ENCODE measurements around the gene UGCG. TPM values are rescaled to one million over a fixed set of nuclear protein-coding genes. Genes with fewer than 3 reads are reported as not detected.
A peak's percentile ranks its signal among the peaks of the same experiment; 100 is the strongest.

Gene UGCG
- total and polyA plus RNA-seq, 2 of the 4 experiments (the other 2 are of a cell fraction), result 84.2 to 104 TPM

DNA sequence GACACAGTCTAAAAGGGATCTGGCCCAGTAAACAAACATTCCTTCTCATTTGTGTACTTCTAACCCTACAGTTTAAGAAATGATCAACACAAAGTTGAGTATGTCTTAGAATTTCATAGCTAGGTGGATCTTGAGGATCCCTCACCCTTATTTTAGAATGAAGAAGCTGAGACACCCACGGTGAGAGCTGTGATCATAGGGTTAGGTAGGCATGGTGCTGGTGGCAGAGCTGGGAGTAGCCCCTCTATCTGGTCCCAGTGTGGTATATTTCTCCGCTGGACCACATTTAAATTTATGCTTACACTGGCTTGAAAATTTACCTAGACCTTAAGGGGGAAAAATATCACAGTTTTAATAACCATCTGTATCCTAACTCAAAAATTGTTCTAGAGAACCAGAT lies 39.8 kb downstream of the UGCG start:
- Histone ChIP-seq H4K91ac (ENCODE audit: insufficient read depth, low read depth, low read length) (no peak overlapping the region), H3K27ac (ENCODE audit: insufficient read depth, low read length) (no peak overlapping the region), H3K79me1 (ENCODE audit: low read depth in 1 of 2, low read length in 2 of 2) (peaks cover 31 to 58% of the 10 kb centered on the region in 2 experiments), H4K20me1 (ENCODE audit: insufficient read depth, low read length) (peaks cover 5% of the 10 kb centered on the region; the same call in 1 of the 2 replicates), H3K4ac (ENCODE audit: low read depth, low read length) (no peak overlapping the region), H2AFZ (replicated peaks; ENCODE audit: low read length, poor library complexity) (no peak overlapping the region), H3K4me3 (ENCODE audit: insufficient read depth, low read depth, low read length) (no peak overlapping the region), H3K9me1 (ENCODE audit: insufficient read depth, low read length) (peaks cover 16% of the 10 kb centered on the region), H3K23ac (ENCODE audit: low read depth, low read length) (no peak overlapping the region), H3K4me1 (ENCODE audit: control insufficient read depth, insufficient read depth, low read length) (peaks cover 2% of the 10 kb centered on the region; the same call in 1 of the 2 replicates), H3K18ac (ENCODE audit: low read depth, low read length) (no peak overlapping the region), H3K27me3 (ENCODE audit: control insufficient read depth, insufficient read depth, low read length) (no peaks in the 10 kb centered on the region), H4K5ac (ENCODE audit: low read depth, low read length) (no peak overlapping the region), H3K9me3 (ENCODE audit: control insufficient read depth, insufficient read depth, low read length) (no peaks in the 10 kb centered on the region), H2BK15ac (ENCODE audit: low read depth, low read length) (no peak overlapping the region), H2AK9ac (replicated peaks; ENCODE audit: low read depth, low read length, poor library complexity) (no peak overlapping the region), H2BK120ac (ENCODE audit: low read depth, low read length) (no peak overlapping the region), H3K36me3 (ENCODE audit: control insufficient read depth, insufficient read depth, low read length) (peaks cover 43% of the 10 kb centered on the region), H2BK20ac (ENCODE audit: low read depth, low read length) (no peak overlapping the region; the same call in 1 of the 2 replicates), H4K8ac (ENCODE audit: low read depth in 2 of 2, low read length in 2 of 2) (peak overlapping the region in 1 of 2 experiments; percentile 34; a peak in 1 of 4 replicates), H3K9ac (ENCODE audit: low read depth, low read length) (no peak overlapping the region), H2BK5ac (ENCODE audit: low read depth, low read length, poor library complexity, severe bottlenecking) (peak overlapping the region; percentile 67), H3K14ac (replicated peaks; ENCODE audit: low read depth, low read length) (0 out of 2 replicates have a peak overlapping the region, but pooled peaks have one; percentile 28), H2AK5ac (ENCODE audit: low read depth, low read length) (no peak overlapping the region), H3K56ac (ENCODE audit: extremely low read depth, insufficient read depth, low read length) (no peak overlapping the region), H3K4me2 (ENCODE audit: low read depth, low read length) (no peak overlapping the region)
- dilution Hi-C loops (cut with HindIII; ENCODE audit: low sequenced_read_pairs, unreplicated experiment) (no loop called here), in situ Hi-C loops (cut with MboI; ENCODE audit: low sequenced_read_pairs) (no loop called here), intact Hi-C loops (cut with micrococcal nuclease) (no loop called here)
- TF ChIP-seq BHLHE40 (IDR thresholded peaks at IDR 0.05; ENCODE audit: low read depth, low read length) (no peak), MAZ (IDR thresholded peaks at IDR 0.05; ENCODE audit: borderline replicate concordance, low read depth, low read length) (no peak), RAD21 (IDR thresholded peaks at IDR 0.05; ENCODE audit: low read length) (no peak), SMC3 (IDR thresholded peaks at IDR 0.05; ENCODE audit: low read depth, low read length) (no peak), FOS (IDR thresholded peaks at IDR 0.05; ENCODE audit: low read depth, low read length) (no peak), RFX5 (IDR thresholded peaks at IDR 0.05; ENCODE audit: low read depth, low read length) (no peak), POLR2A (IDR thresholded peaks at IDR 0.05; ENCODE audit: low read depth, low read length) (no peak), NFE2L2 (IDR thresholded peaks at IDR 0.05; ENCODE audit: low read depth, low read length) (no peak), CEBPB (IDR thresholded peaks at IDR 0.05; ENCODE audit: low read depth, low read length) (no peak), MAFK (IDR thresholded peaks at IDR 0.05; ENCODE audit: low read depth, low read length) (no peak), CHD1 (IDR thresholded peaks at IDR 0.05; ENCODE audit: low read depth, low read length) (no peak), MXI1 (IDR thresholded peaks at IDR 0.05; ENCODE audit: borderline replicate concordance, low read depth, low read length) (no peak), RCOR1 (IDR thresholded peaks at IDR 0.05; ENCODE audit: insufficient replicate concordance, low read length) (no peak)
- TF ChIP-seq, protein P1, sequence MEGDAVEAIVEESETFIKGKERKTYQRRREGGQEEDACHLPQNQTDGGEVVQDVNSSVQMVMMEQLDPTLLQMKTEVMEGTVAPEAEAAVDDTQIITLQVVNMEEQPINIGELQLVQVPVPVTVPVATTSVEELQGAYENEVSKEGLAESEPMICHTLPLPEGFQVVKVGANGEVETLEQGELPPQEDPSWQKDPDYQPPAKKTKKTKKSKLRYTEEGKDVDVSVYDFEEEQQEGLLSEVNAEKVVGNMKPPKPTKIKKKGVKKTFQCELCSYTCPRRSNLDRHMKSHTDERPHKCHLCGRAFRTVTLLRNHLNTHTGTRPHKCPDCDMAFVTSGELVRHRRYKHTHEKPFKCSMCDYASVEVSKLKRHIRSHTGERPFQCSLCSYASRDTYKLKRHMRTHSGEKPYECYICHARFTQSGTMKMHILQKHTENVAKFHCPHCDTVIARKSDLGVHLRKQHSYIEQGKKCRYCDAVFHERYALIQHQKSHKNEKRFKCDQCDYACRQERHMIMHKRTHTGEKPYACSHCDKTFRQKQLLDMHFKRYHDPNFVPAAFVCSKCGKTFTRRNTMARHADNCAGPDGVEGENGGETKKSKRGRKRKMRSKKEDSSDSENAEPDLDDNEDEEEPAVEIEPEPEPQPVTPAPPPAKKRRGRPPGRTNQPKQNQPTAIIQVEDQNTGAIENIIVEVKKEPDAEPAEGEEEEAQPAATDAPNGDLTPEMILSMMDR (conservative IDR thresholded peaks at IDR 0.05; ENCODE audit: low read depth, low read length), result no peak
- TF ChIP-seq, protein P2, sequence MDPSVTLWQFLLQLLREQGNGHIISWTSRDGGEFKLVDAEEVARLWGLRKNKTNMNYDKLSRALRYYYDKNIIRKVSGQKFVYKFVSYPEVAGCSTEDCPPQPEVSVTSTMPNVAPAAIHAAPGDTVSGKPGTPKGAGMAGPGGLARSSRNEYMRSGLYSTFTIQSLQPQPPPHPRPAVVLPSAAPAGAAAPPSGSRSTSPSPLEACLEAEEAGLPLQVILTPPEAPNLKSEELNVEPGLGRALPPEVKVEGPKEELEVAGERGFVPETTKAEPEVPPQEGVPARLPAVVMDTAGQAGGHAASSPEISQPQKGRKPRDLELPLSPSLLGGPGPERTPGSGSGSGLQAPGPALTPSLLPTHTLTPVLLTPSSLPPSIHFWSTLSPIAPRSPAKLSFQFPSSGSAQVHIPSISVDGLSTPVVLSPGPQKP (IDR thresholded peaks at IDR 0.05; ENCODE audit: borderline replicate concordance, low read depth, low read length), result no peak
- TF ChIP-seq, protein P3, sequence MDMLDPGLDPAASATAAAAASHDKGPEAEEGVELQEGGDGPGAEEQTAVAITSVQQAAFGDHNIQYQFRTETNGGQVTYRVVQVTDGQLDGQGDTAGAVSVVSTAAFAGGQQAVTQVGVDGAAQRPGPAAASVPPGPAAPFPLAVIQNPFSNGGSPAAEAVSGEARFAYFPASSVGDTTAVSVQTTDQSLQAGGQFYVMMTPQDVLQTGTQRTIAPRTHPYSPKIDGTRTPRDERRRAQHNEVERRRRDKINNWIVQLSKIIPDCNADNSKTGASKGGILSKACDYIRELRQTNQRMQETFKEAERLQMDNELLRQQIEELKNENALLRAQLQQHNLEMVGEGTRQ (IDR thresholded peaks at IDR 0.05; ENCODE audit: low read depth, low read length), result no peak
- no TSS peak for BruUV-seq (replicated peaks)
- POLR2A ChIA-PET (ENCODE audit: unreplicated experiment), result no interaction called here
- no peak for DNase-seq
- CTCF ChIA-PET, result no interaction called here
- no CpG with 5 or more reads among the region's 2 CpGs for WGBS, 2 experiments (ENCODE audit: extremely low coverage in 2 of 2, insufficient read length in 1 of 2)
- no peak for ATAC-seq (ENCODE audit: low read depth)
